ENCODE measurements around the gene DSCAM.

DNA sequence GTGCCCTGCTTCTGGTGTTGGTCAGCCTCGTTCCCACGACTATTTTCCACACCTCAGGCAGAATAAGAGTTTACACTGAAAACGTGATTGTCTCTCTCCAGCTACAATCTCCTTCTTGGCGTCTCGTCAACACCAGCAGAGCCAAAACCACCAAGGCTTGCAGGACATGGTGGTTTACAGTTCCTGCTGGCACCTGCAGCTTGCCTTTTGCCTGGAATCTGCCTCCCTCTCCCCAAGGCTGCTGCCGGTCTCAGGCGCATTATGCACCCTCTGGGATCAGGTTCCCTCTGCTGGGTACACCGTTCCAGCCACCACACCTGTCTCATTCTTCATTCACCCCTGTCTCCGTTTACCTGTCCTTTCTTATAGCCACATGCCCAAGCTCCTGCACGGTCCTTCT is 315.9 kb downstream of the DSCAM start:
- TF ChIP-seq, protein P1, sequence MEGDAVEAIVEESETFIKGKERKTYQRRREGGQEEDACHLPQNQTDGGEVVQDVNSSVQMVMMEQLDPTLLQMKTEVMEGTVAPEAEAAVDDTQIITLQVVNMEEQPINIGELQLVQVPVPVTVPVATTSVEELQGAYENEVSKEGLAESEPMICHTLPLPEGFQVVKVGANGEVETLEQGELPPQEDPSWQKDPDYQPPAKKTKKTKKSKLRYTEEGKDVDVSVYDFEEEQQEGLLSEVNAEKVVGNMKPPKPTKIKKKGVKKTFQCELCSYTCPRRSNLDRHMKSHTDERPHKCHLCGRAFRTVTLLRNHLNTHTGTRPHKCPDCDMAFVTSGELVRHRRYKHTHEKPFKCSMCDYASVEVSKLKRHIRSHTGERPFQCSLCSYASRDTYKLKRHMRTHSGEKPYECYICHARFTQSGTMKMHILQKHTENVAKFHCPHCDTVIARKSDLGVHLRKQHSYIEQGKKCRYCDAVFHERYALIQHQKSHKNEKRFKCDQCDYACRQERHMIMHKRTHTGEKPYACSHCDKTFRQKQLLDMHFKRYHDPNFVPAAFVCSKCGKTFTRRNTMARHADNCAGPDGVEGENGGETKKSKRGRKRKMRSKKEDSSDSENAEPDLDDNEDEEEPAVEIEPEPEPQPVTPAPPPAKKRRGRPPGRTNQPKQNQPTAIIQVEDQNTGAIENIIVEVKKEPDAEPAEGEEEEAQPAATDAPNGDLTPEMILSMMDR (IDR thresholded peaks at IDR 0.05 in 4 of 5, conservative IDR thresholded peaks at IDR 0.05 in 1 of 5): no peak
- TF ChIP-seq POLR2A (IDR thresholded peaks at IDR 0.05): no peak
